ENCODE data around the gene DHX8.
"Not testable (repeated sequence)": the region's sequence is repeated elsewhere in the genome, so short reads cannot be mapped to it uniquely, and the experiment has no call there.

Gene DHX8

GRCh38 chr17:43463241-43463640 is 20.5 kb upstream of the DHX8 start:
- no peak for DNase-seq

- no peak for DNase-seq
These were observed 19.7 kb upstream of the DHX8 start for GRCh38 chr17:43464046-43464445.

- DNase-seq, result no peak
These were observed 18.7 kb upstream of the DHX8 start for GRCh38 chr17:43465049-43465448.

- DNase-seq, result no peak
These were observed 15.7 kb upstream of the DHX8 start for GRCh38 chr17:43467981-43468581.

- DNase-seq, result no peak
These were observed 15.1 kb upstream of the DHX8 start for GRCh38 chr17:43468691-43469139.

- DNase-seq, result no peak
These were observed 14.6 kb upstream of the DHX8 start for GRCh38 chr17:43469145-43469544.

GRCh38 chr17:43471585-43472160 is 12.1 kb upstream of the DHX8 start:
- DNase-seq, result no peak

GRCh38 chr17:43475494-43476089 is 8.2 kb upstream of the DHX8 start:
- DNase-seq, result no peak

GRCh38 chr17:43476306-43476705 is 7.5 kb upstream of the DHX8 start:
- DNase-seq, result not testable (repeated sequence)

- peak; percentile 87 for DNase-seq
These were observed 5.7 kb upstream of the DHX8 start for GRCh38 chr17:43477832-43478634.

- no peak for DNase-seq
These were observed 3.8 kb upstream of the DHX8 start for GRCh38 chr17:43479948-43480347.

- DNase-seq, result no peak
These were observed 1.4 kb upstream of the DHX8 start for GRCh38 chr17:43482103-43483012.

GRCh38 chr17:43490621-43491020 is 6.8 kb downstream of the DHX8 start:
- DNase-seq, result no peak

- DNase-seq, result not testable (repeated sequence)
These were observed 25.7 kb downstream of the DHX8 start for GRCh38 chr17:43509440-43509839.

GRCh38 chr17:43511199-43511598 is 27.4 kb downstream of the DHX8 start:
- not testable (repeated sequence) for DNase-seq

- no peak for DNase-seq
These were observed 31.9 kb downstream of the DHX8 start for GRCh38 chr17:43515656-43516055.

GRCh38 chr17:43517161-43517560 is 33.4 kb downstream of the DHX8 start:
- no peak for DNase-seq

- no peak for DNase-seq
These were observed 34.0 kb downstream of the DHX8 start for GRCh38 chr17:43517615-43518386.

GRCh38 chr17:43521389-43521788 is 37.6 kb downstream of the DHX8 start:
- no peak for DNase-seq

- DNase-seq, result no peak
These were observed 41.3 kb downstream of the DHX8 start for GRCh38 chr17:43524945-43525575.

Data from NCI-H1436 (cell line).